ENCODE measurements around the gene HDDC2.

Gene HDDC2

GRCh38 chr6:125231574-125232343 is 70.0 kb downstream of the HDDC2 start:
- no peak for DNase-seq

- DNase-seq: no peak
Observed at GRCh38 chr6:125231133-125231532, 70.6 kb downstream of the HDDC2 start.

GRCh38 chr6:125230674-125231073 is 71.1 kb downstream of the HDDC2 start:
- no peak for DNase-seq

GRCh38 chr6:125228981-125229479 is 72.7 kb downstream of the HDDC2 start:
- no peak for DNase-seq

- DNase-seq: no peak
Observed at GRCh38 chr6:125227244-125227643, 74.5 kb downstream of the HDDC2 start.
